Activated naive CD4-positive, alpha-beta T cell treated with anti-CD3 and anti-CD28 coated beads for 36 hours (primary cell): ENCODE measurements around the gene SNED1. TPM values are rescaled to one million over a fixed set of nuclear protein-coding genes. Genes with fewer than 3 reads are reported as not detected.
"Not testable (repeated sequence)": the region's sequence is repeated elsewhere in the genome, so short reads cannot be mapped to it uniquely, and the experiment has no call there.

Experiments used
- CTCF ChIA-PET: fragments of 350-600 bp; sonication (Branson Sonifier 250); formaldehyde crosslinking; loops from one replicate; lab custom pipeline; 2021; ENCODE audit warnings: antibody characterized with exemption; lab: Charles Lee
- DNase-seq: peaks from one replicate; pipeline ENCODE4 v3.0.0-alpha.2; 2020
- H3K27ac Mint-ChIP-seq: one replicate; pipeline ENCODE4 v1.8.0; 2021; ENCODE audit warnings: mild to moderate bottlenecking, mixed read lengths
- H3K27me3 Mint-ChIP-seq: one replicate; pipeline ENCODE4 v1.8.0; 2021; ENCODE audit warnings: low read depth, mixed read lengths
- H3K36me3 Mint-ChIP-seq: one replicate; pipeline ENCODE4 v1.8.0; 2021; ENCODE audit warnings: low read depth, mixed read lengths
- H3K4me1 Mint-ChIP-seq: one replicate; pipeline ENCODE4 v1.8.0; 2021; ENCODE audit warnings: low read depth, mixed read lengths
- H3K4me3 Mint-ChIP-seq: one replicate; pipeline ENCODE4 v1.8.0; 2021; ENCODE audit warnings: mild to moderate bottlenecking, moderate library complexity, mixed read lengths
- H3K9me3 Mint-ChIP-seq: one replicate; pipeline ENCODE4 v1.8.0; 2021; ENCODE audit warnings: mixed read lengths
- intact Hi-C: fragments of 100-400 bp; cut with micrococcal nuclease; formaldehyde crosslinking; loops from one replicate; pipeline ENCODE4 v1.15.1; 2023
- total RNA-seq, 2 experiments: library from RNA; stranded (reverse); gene quantifications; one replicate each; pipeline ENCODE4 v1.2.3, GENCODE V29; 2021

Gene SNED1
- total RNA-seq, 2 experiments from 2014 or later = 0.35 to 0.60 TPM

- CTCF ChIA-PET = interaction anchor here (0.9 kb wide), 1 partner anchor 423 kb away, joined by 3 read pairs; no protein-coding TSS in a partner anchor
These were observed 84.6 kb downstream of the SNED1 start for GRCh38 chr2:241083091-241083415.

GRCh38 chr2:241084856-241085444, 86.5 kb downstream of the SNED1 start:
- intact Hi-C loops = no loop called here
- Mint-ChIP-seq H3K4me3 (no peak overlapping the region), H3K27ac (no peak overlapping the region), H3K36me3 (peaks cover 40% of the 10 kb centered on the region), H3K4me1 (peaks cover 6% of the 10 kb centered on the region), H3K27me3 (no peaks in the 10 kb centered on the region), H3K9me3 (peaks cover 3% of the 10 kb centered on the region)
- no peak for DNase-seq
- CTCF ChIA-PET = no interaction called here

More at GRCh38 chr2:241083091-241083415, 84.6 kb downstream of the SNED1 start:
- no peak for DNase-seq
- H3K9me3 Mint-ChIP-seq = peaks cover 3% of the 10 kb centered on the region
- peaks cover 2% of the 10 kb centered on the region for H3K4me1 Mint-ChIP-seq
- H3K27ac Mint-ChIP-seq = no peak overlapping the region
- H3K4me3 Mint-ChIP-seq = no peak overlapping the region
- peaks cover 26% of the 10 kb centered on the region for H3K36me3 Mint-ChIP-seq
- intact Hi-C loops = no loop called here
- no peaks in the 10 kb centered on the region for H3K27me3 Mint-ChIP-seq

GRCh38 chr2:241087420-241088268, 89.2 kb downstream of the SNED1 start:
- H3K9me3 Mint-ChIP-seq = peaks cover 3% of the 10 kb centered on the region

DNA sequence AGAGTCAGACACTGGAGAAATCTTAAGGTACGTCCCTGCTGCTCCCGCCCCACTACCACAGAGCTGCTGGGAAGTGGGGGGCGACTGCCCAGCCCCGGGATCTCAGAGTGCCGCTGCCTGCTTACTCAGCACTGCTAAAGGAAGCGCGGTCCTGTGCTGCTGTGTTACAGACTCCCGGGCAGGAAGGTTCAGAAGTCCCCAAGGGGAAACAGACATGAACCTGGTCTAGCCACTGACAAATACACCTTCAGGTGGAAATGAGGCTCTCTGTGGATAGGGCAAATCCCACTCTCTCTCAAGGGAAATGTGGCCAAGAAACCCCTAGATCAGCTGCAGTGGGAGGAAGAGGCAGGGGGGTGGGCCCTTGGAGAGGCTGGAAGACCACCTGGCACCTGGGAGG, 90.0 kb downstream of the SNED1 start:
- peaks cover 6% of the 10 kb centered on the region for H3K4me1 Mint-ChIP-seq
- intact Hi-C loops = no loop called here
- peaks cover 49% of the 10 kb centered on the region for H3K36me3 Mint-ChIP-seq
- no peak overlapping the region for H3K4me3 Mint-ChIP-seq
- no peak overlapping the region for H3K27ac Mint-ChIP-seq
- H3K27me3 Mint-ChIP-seq = no peaks in the 10 kb centered on the region
- H3K9me3 Mint-ChIP-seq = peaks cover 3% of the 10 kb centered on the region
- no peak for DNase-seq
- CTCF ChIA-PET = interaction anchor here (0.5 kb wide), 1 partner anchor 16 kb away, joined by 4 read pairs; no protein-coding TSS in a partner anchor

More at GRCh38 chr2:241087420-241088268, 89.2 kb downstream of the SNED1 start:
- peaks cover 7% of the 10 kb centered on the region for H3K4me1 Mint-ChIP-seq
- no peak for DNase-seq
- no peaks in the 10 kb centered on the region for H3K27me3 Mint-ChIP-seq
- peaks cover 49% of the 10 kb centered on the region for H3K36me3 Mint-ChIP-seq
- no peak overlapping the region for H3K27ac Mint-ChIP-seq
- CTCF ChIA-PET = no interaction called here
- no peak overlapping the region for H3K4me3 Mint-ChIP-seq
- intact Hi-C loops = no loop called here

GRCh38 chr2:241088791-241089732, 90.6 kb downstream of the SNED1 start:
- peaks cover 52% of the 10 kb centered on the region for H3K36me3 Mint-ChIP-seq

DNA sequence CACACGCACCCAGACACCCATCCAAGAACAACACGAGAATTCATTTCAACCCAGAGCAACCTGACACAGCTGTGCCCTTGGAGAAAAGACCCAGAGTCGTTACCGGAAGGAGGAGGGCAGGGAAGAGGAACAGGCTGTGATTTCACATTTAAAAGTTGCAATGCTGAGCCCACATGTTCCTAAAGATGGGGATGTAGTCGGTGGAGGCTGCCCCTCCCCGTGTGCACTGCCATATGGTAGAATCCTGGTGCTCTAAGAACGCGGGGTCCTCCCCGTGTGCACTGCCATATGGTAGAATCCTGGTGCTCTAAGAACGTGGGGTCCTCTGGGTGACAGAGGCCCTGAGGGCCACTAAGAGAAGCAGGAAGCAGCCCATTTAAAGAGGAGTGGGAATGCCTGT, 92.8 kb downstream of the SNED1 start:
- H3K27me3 Mint-ChIP-seq = no peaks in the 10 kb centered on the region
- CTCF ChIA-PET = no interaction called here
- intact Hi-C loops = no loop called here
- no peak overlapping the region for H3K4me3 Mint-ChIP-seq
- peaks cover 3% of the 10 kb centered on the region for H3K9me3 Mint-ChIP-seq
- DNase-seq = no peak
- peaks cover 27% of the 10 kb centered on the region for H3K4me1 Mint-ChIP-seq
- H3K36me3 Mint-ChIP-seq = peaks cover 56% of the 10 kb centered on the region
- H3K27ac Mint-ChIP-seq = no peak overlapping the region

More at GRCh38 chr2:241088791-241089732, 90.6 kb downstream of the SNED1 start:
- CTCF ChIA-PET = interaction anchor here (0.5 to 0.6 kb wide), 2 partner anchors 10 to 16 kb away, joined by 3 to 4 read pairs; no protein-coding TSS in a partner anchor
- Mint-ChIP-seq H3K27me3 (no peaks in the 10 kb centered on the region), H3K4me1 (peaks cover 9% of the 10 kb centered on the region), H3K27ac (peak overlapping the region; percentile 24), H3K4me3 (no peak overlapping the region), H3K9me3 (peaks cover 3% of the 10 kb centered on the region)
- intact Hi-C loops = no loop called here
- DNase-seq = no peak

- intact Hi-C loops = no loop called here
- CTCF ChIA-PET = no interaction called here
- H3K27me3 Mint-ChIP-seq = no peaks in the 10 kb centered on the region
- H3K9me3 Mint-ChIP-seq = no peaks in the 10 kb centered on the region
- no peak overlapping the region for H3K27ac Mint-ChIP-seq
- peaks cover 34% of the 10 kb centered on the region for H3K4me1 Mint-ChIP-seq
- no peak for DNase-seq
- H3K4me3 Mint-ChIP-seq = no peak overlapping the region
- H3K36me3 Mint-ChIP-seq = peaks cover 53% of the 10 kb centered on the region
These were observed 93.5 kb downstream of the SNED1 start for GRCh38 chr2:241091734-241092445.

- Mint-ChIP-seq H3K9me3 (no peaks in the 10 kb centered on the region), H3K36me3 (peaks cover 59% of the 10 kb centered on the region), H3K4me3 (no peak overlapping the region), H3K27me3 (no peaks in the 10 kb centered on the region), H3K27ac (peak overlapping the region; percentile 65), H3K4me1 (peaks cover 41% of the 10 kb centered on the region)
- DNase-seq = no peak
- intact Hi-C loops = no loop called here
- CTCF ChIA-PET = no interaction called here
These were observed 94.3 kb downstream of the SNED1 start for GRCh38 chr2:241092677-241093076.

DNA sequence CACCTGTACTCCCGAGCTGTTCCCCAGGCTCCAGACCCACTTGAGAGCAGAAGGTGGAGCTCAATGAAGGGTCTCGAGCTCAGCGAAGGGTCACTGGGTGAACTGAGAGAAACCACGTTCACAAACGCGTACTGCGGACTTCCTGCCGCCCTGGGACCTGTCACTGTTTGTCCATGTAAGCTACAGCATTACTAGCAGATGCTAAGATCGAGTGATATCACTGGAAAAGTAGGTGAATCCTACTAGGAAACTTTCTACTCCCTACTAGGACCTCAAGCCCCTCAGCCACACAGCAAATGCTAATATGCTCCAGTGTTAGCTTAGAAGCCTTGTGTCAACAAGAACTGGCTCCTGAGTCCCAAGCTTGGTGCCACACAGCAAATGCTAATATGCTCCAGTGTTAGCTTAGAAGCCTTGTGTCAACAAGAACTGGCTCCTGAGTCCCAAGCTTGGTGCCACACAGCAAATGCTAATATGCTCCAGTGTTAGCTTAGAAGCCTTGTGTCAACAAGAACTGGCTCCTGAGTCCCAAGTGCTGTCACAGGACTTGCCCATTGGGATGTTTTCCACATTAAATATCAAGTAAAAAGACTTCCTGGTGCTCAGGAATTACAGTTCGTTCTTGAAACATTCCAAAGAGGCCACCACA, 94.8 kb downstream of the SNED1 start:
- DNase-seq, H3K9me3 Mint-ChIP-seq, intact Hi-C loops, H3K4me3 Mint-ChIP-seq, H3K27me3 Mint-ChIP-seq: not testable (repeated sequence)
- Mint-ChIP-seq H3K27ac (peak overlapping the region; percentile 65), H3K4me1 (peaks cover 46% of the 10 kb centered on the region), H3K36me3 (peaks cover 55% of the 10 kb centered on the region)
- CTCF ChIA-PET = interaction anchor here (0.9 to 1.2 kb wide), 2 partner anchors 15 to 56 kb away, joined by 3 to 5 read pairs; partner anchors contain the start of gene PASK

- Mint-ChIP-seq H3K27me3 (no peaks in the 10 kb centered on the region), H3K27ac (no peak overlapping the region), H3K9me3 (no peaks in the 10 kb centered on the region), H3K36me3 (peaks cover 54% of the 10 kb centered on the region), H3K4me1 (peaks cover 53% of the 10 kb centered on the region), H3K4me3 (no peak overlapping the region)
- no peak for DNase-seq
- CTCF ChIA-PET = interaction anchor here (0.6 to 1.2 kb wide), 3 partner anchors 10 to 55 kb away, joined by 3 to 5 read pairs (median 4); partner anchors contain the start of gene PASK
- intact Hi-C loops = no loop called here
These were observed 95.8 kb downstream of the SNED1 start for GRCh38 chr2:241094172-241094571.

DNA sequence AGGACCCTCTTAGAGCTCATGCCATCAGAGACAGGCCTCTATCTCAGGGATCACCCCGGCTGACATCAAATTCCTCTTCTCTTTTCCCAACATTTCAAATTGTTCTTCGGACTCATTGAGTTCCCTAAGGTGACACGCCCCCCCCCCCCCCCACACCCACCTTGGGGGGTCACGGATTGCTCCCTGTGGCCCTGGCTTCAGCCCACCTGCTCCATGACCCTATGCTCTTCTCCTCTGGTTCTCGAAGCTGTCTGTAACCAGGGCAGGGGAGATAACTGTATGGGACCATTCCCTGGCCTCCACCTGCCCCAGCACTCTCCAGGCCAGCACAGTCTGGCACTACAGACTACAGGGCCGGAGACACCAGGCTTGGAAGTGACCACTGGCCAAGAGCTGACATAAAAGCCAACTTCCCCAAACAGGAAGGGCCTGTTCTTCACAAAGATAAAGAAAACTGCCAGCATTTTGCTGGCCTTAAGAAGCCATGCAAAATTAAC, 96.6 kb downstream of the SNED1 start:
- CTCF ChIA-PET = interaction anchor here (0.6 to 1.3 kb wide), 2 partner anchors 10 to 56 kb away, joined by 4 read pairs; partner anchors contain the start of gene PPP1R7
- no peak for DNase-seq
- peaks cover 52% of the 10 kb centered on the region for H3K36me3 Mint-ChIP-seq
- intact Hi-C loops = no loop called here
- H3K4me1 Mint-ChIP-seq = peaks cover 59% of the 10 kb centered on the region
- H3K9me3 Mint-ChIP-seq = no peaks in the 10 kb centered on the region
- peak overlapping the region; percentile 87 for H3K27ac Mint-ChIP-seq
- H3K4me3 Mint-ChIP-seq = no peak overlapping the region
- H3K27me3 Mint-ChIP-seq = no peaks in the 10 kb centered on the region
